ENCODE data around the gene SET. TPM values are rescaled to one million over a fixed set of nuclear protein-coding genes. Genes with fewer than 3 reads are reported as not detected.

SET gene
- total and polyA plus RNA-seq, 2 of the 8 experiments (the other 6 are each of a cell fraction or from before 2014, with no cell fraction given) = 466 to 1,345 TPM

GRCh38 chr9:128705051-128705965, 16.3 kb downstream of the SET start:
- Histone ChIP-seq H3K4me3 (ENCODE audit: extremely low read depth in 1 of 4, insufficient read depth in 2 of 4, low read depth in 3 of 4, low read length in 4 of 4) (no peak overlapping the region), H2BK20ac (ENCODE audit: low read length) (no peak overlapping the region), H3K9me3 (ENCODE audit: insufficient read depth in 2 of 2, low read depth in 1 of 2, low read length in 1 of 2) (no peaks in the 10 kb centered on the region), H2BK15ac (ENCODE audit: low read length) (no peak overlapping the region), H3K4me2 (ENCODE audit: insufficient read depth in 1 of 2, low read depth in 2 of 2, low read length in 2 of 2) (no peak overlapping the region), H3K79me1 (ENCODE audit: low read depth, low read length) (no peaks in the 10 kb centered on the region), H4K8ac (ENCODE audit: extremely low read depth, insufficient read depth, low read length) (no peak overlapping the region), H2AFZ (ENCODE audit: low read length) (no peak overlapping the region), H3K14ac (ENCODE audit: insufficient read length) (no peak overlapping the region), H3K18ac (ENCODE audit: extremely low read depth, low read length) (no peak overlapping the region), H4K5ac (ENCODE audit: insufficient read length, low read depth, low read length) (no peak overlapping the region), H3K27me3 (replicated peaks in 1 of 4; ENCODE audit: control insufficient read depth in 3 of 4, extremely low read depth in 1 of 4, insufficient read depth in 3 of 4, low read length in 3 of 4) (no peaks in the 10 kb centered on the region), H3K27ac (ENCODE audit: low read depth, low read length) (no peak overlapping the region), H2BK12ac (ENCODE audit: low read depth, low read length) (no peak overlapping the region), H2BK5ac (ENCODE audit: low read depth, low read length) (no peak overlapping the region), H3K79me2 (ENCODE audit: control insufficient read depth in 1 of 2, insufficient read depth in 2 of 2, low read length in 2 of 2) (no peaks in the 10 kb centered on the region), H3K36me3 (ENCODE audit: control insufficient read depth in 2 of 4, insufficient read depth in 4 of 4, low read length in 3 of 4) (peaks cover 0 to 5% (median 0%) of the 10 kb centered on the region in 4 experiments; a peak in 2 of 8 replicates), H3K4ac (replicated peaks; ENCODE audit: insufficient read length, low read depth, low read length) (no peak overlapping the region), H3K23ac (ENCODE audit: insufficient read length) (no peak overlapping the region), H3K23me2 (ENCODE audit: low read depth, low read length) (peaks cover 7% of the 10 kb centered on the region; the same call in 1 of the 2 replicates), H4K91ac (replicated peaks; ENCODE audit: insufficient read length, low read length) (no peak overlapping the region), H3K4me1 (replicated peaks in 1 of 4; ENCODE audit: control insufficient read depth in 3 of 4, insufficient read depth in 4 of 4, low read length in 3 of 4) (peaks cover 0 to 4% (median 2%) of the 10 kb centered on the region in 4 experiments; a peak in 3 of 7 replicates), H4K20me1 (replicated peaks in 1 of 2; ENCODE audit: control insufficient read depth in 1 of 2, insufficient read depth in 2 of 2, low read length in 2 of 2) (peaks cover 2 to 3% of the 10 kb centered on the region in 2 experiments), H3K56ac (replicated peaks; ENCODE audit: insufficient read length, low read depth, low read length) (no peak overlapping the region), H3K9ac (replicated peaks in 1 of 4; ENCODE audit: extremely low read depth in 1 of 4, low read depth in 3 of 4, low read length in 3 of 4) (no peak overlapping the region), H2AK5ac (ENCODE audit: low read depth, low read length) (no peak overlapping the region), H2BK120ac (replicated peaks; ENCODE audit: low read depth, low read length) (no peak overlapping the region)
- ChIA-PET CTCF (ENCODE audit: partially characterized antibody) (interaction anchor here (0.5 to 1.5 kb wide), 8 partner anchors 10 to 1227 kb away, joined by 3 to 6 read pairs (median 4); partner anchors contain the start of gene SET), POLR2A (ENCODE audit: partially characterized antibody) (interaction anchor here (12.5 to 46.1 kb wide), 2 partner anchors 15 to 28 kb away, joined by 133 to 1197 read pairs; partner anchors contain the start of genes DYNC2I2, SET and ZDHHC12)
- 97% methylated on average over 31 of the region's 36 CpGs; no CpG with 5 or more reads in 1 of the 2 experiments for WGBS, 2 experiments (ENCODE audit: extremely low coverage in 1 of 2, insufficient coverage in 1 of 2, insufficient read length in 1 of 2, insufficient replicate concordance in 2 of 2, low coverage in 1 of 2, low lambda C conversion rate in 2 of 2, missing lambda C conversion rate in 1 of 2)
- DNase-seq (ENCODE audit: low read depth in 1 of 2, low spot score in 2 of 2) (no peak), FAIRE-seq (no peak)
- no peak for TF ChIP-seq MAX (IDR thresholded peaks at IDR 0.05)
- no peak for TF ChIP-seq PHF8 (conservative IDR thresholded peaks at IDR 0.05; ENCODE audit: low read depth, low read length)
- TF ChIP-seq HDAC6 (IDR thresholded peaks at IDR 0.05; ENCODE audit: low read depth, low read length) = no peak
- no peak for TF ChIP-seq CBX5 (IDR thresholded peaks at IDR 0.05; ENCODE audit: low read depth, low read length)
- no peak for TF ChIP-seq HDAC2 (IDR thresholded peaks at IDR 0.05; ENCODE audit: borderline replicate concordance in 1 of 2, low read depth in 2 of 2, low read length in 2 of 2)
- TF ChIP-seq NRF1 (IDR thresholded peaks at IDR 0.05; ENCODE audit: low read depth, low read length) = no peak
- TF ChIP-seq NANOG (IDR thresholded peaks at IDR 0.05; ENCODE audit: insufficient read depth, low read depth, low read length, poor library complexity, severe bottlenecking) = no peak
- TF ChIP-seq KDM1A (IDR thresholded peaks at IDR 0.05; ENCODE audit: borderline replicate concordance, low read length) = no peak
- no peak for TF ChIP-seq SP1 (IDR thresholded peaks at IDR 0.05; ENCODE audit: low read depth, low read length)
- no peak for TF ChIP-seq ATF3 (IDR thresholded peaks at IDR 0.05; ENCODE audit: insufficient read depth, low read depth, low read length)

All from H1 (cell line).